Measurements from ENCODE around the gene MS4A8. TPM values are rescaled to one million over a fixed set of nuclear protein-coding genes. Genes with fewer than 3 reads are reported as not detected.

MS4A8 gene
- total RNA-seq, 3 donors from 2014 or later, result 11.5 to 36.2 (median 18.4) TPM

- H3K36me3 ChIP-seq (ENCODE audit: low read depth), result no peaks in the 10 kb centered on the region
- TF ChIP-seq CTCF (IDR thresholded peaks at IDR 0.05), result no peak
- H3K4me3 ChIP-seq, result no peak overlapping the region
- H3K4me1 ChIP-seq (ENCODE audit: low read depth), result no peaks in the 10 kb centered on the region
- DNase-seq, result no peak
- intact Hi-C loops (cut with DNase I, micrococcal nuclease), result no loop called here
- ATAC-seq, result no peak
- no peaks in the 10 kb centered on the region for H3K9me3 ChIP-seq
Observed at GRCh38 chr11:60743058-60743457, 43.6 kb downstream of the MS4A8 start.

- H3K4me3 ChIP-seq, result no peak overlapping the region
- H3K9me3 ChIP-seq, result no peaks in the 10 kb centered on the region
- TF ChIP-seq CTCF (IDR thresholded peaks at IDR 0.05), result no peak
- H3K4me1 ChIP-seq (ENCODE audit: low read depth), result no peaks in the 10 kb centered on the region
- ATAC-seq (no peak), DNase-seq (no peak)
- intact Hi-C loops (cut with DNase I, micrococcal nuclease), result no loop called here
- H3K36me3 ChIP-seq (ENCODE audit: low read depth), result no peaks in the 10 kb centered on the region
Observed at GRCh38 chr11:60744114-60744513, 44.7 kb downstream of the MS4A8 start.

DNA sequence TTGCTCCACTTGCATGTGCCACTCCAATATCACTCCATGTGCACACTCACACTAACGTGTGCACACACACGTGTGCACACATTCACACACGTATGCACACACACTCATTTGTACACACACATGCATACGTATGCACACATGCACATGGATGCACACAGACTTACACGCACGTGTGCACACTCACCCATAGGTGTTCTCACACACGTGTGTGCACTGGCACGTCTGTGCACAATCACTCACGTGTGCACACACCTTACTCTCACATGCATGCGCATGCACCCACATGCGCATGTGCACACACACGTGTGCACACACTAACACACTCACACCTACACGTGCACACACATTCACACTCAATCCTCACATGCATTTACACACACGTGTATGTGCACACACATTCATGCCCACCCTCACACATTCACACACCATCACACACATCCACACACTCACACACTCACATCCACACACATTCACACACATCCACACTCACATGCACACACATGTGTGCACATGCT is 48.0 kb downstream of the MS4A8 start:
- intact Hi-C loops (cut with DNase I, micrococcal nuclease), result no loop called here
- H3K36me3 ChIP-seq (ENCODE audit: low read depth), result no peaks in the 10 kb centered on the region
- ATAC-seq (no peak), DNase-seq (no peak)
- no peak for TF ChIP-seq CTCF (IDR thresholded peaks at IDR 0.05)
- H3K9me3 ChIP-seq, result no peaks in the 10 kb centered on the region
- no peak overlapping the region for H3K4me3 ChIP-seq
- H3K4me1 ChIP-seq (ENCODE audit: low read depth), result no peaks in the 10 kb centered on the region

DNA sequence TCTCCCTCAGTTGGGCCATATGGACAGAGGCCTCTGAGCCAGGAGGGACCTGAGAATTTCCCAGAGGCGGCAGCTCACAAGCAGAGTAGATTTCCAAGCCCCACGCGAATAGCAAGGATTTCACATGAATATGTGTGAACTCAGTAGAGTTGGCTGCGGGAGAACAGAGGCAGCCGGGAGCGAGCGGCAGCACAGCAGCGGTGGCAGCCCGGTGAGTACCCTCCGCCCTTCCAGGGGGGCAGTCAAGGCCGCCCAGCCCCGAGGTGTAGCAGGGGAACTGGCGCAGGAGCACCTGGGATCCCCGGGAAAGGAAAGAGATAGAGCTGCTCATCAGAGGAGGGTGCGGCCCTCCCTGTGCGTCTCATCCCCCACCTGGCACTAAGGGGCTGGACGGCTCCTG is 48.8 kb downstream of the MS4A8 start:
- DNase-seq (no peak), ATAC-seq (no peak)
- no peak for TF ChIP-seq CTCF (IDR thresholded peaks at IDR 0.05)
- Histone ChIP-seq H3K4me3 (no peak overlapping the region), H3K4me1 (ENCODE audit: low read depth) (no peaks in the 10 kb centered on the region), H3K9me3 (no peaks in the 10 kb centered on the region), H3K36me3 (ENCODE audit: low read depth) (no peaks in the 10 kb centered on the region)
- intact Hi-C loops (cut with DNase I, micrococcal nuclease), result no loop called here

DNA sequence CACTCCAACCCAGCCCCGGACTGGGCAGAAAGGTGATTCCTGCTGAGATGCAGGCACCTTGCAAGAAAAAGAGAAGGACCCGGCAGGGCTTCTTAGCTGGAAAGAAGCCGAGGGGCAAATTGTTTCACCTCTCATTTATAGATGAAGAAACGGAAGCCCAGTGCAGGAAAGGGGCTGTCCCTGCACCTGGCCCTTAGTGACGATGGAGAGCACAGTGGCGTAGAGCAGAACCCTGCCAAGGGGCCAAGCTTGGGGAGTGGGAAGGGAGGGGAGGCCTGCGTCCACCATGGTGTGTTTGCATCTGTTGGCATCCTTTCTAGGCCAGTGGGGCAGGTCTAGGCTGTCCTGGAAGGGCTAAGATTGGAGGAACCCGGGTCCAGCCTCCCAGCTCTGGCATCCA is 49.4 kb downstream of the MS4A8 start:
- H3K36me3 ChIP-seq (ENCODE audit: low read depth), result no peaks in the 10 kb centered on the region
- TF ChIP-seq CTCF (IDR thresholded peaks at IDR 0.05), result no peak
- ATAC-seq (no peak), DNase-seq (no peak)
- no peaks in the 10 kb centered on the region for H3K4me1 ChIP-seq (ENCODE audit: low read depth)
- no peak overlapping the region for H3K4me3 ChIP-seq
- no peaks in the 10 kb centered on the region for H3K9me3 ChIP-seq
- intact Hi-C loops (cut with DNase I, micrococcal nuclease), result no loop called here

DNA sequence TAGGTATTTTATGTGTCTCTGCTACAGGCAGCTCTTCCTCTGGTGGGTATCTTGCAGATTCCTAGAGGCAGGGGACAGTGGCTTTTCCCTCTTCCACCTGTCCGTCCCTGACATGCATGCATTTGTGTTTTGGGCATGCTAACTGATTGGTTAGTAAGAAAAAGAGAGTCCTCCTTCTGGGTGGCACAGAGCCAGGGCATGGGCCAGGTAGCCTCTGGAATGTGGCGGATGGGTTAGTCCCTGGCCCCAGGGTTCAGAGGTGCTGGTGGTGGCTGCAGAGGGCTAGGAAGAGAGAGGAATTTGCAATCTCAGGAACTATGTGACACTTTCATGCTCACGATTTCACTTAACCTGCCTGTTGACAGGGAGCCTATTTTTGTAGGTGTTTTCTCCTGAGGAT is 51.5 kb downstream of the MS4A8 start:
- no peak for TF ChIP-seq CTCF (IDR thresholded peaks at IDR 0.05)
- no peaks in the 10 kb centered on the region for H3K36me3 ChIP-seq (ENCODE audit: low read depth)
- intact Hi-C loops (cut with DNase I, micrococcal nuclease), result no loop called here

More for the DNA sequence above, 51.5 kb downstream of the MS4A8 start:
- H3K4me1 ChIP-seq (ENCODE audit: low read depth), result no peaks in the 10 kb centered on the region
- ATAC-seq, result no peak
- no peak for DNase-seq
- H3K9me3 ChIP-seq, result no peaks in the 10 kb centered on the region
- no peak overlapping the region for H3K4me3 ChIP-seq

Measured in mucosa of descending colon (tissue), 3 donors.